Mesendoderm (in vitro differentiated cells): ENCODE results near the gene CCBE1.

Experiments
- DNase-seq: peaks from one replicate; pipeline ENCODE4 v3.0.0; 2013
- H2AK5ac ChIP-seq: 2 replicates; pipeline ENCODE4 v1.6.1; 2013; ENCODE audit warnings: low read length, inconsistent platforms
- H2BK120ac ChIP-seq: 2 replicates; pipeline ENCODE4 v1.6.1; 2013; ENCODE audit warnings: low read depth, mild to moderate bottlenecking, low read length, moderate library complexity, mixed read lengths
- H2BK15ac ChIP-seq: replicated peaks from 2 replicates; pipeline ENCODE4 v1.6.1; 2013; ENCODE audit warnings: low read depth, mild to moderate bottlenecking, moderate library complexity
- H2BK5ac ChIP-seq: 2 replicates; pipeline ENCODE4 v1.6.1; 2013; ENCODE audit warnings: low read length, inconsistent platforms
- H3K18ac ChIP-seq: 2 replicates; pipeline ENCODE4 v1.6.1; 2013; ENCODE audit warnings: mild to moderate bottlenecking, low read length, mixed read lengths
- H3K23ac ChIP-seq: one replicate; pipeline ENCODE4 v1.6.1; 2013; ENCODE audit warnings: low read length
- H3K27ac ChIP-seq: 2 replicates; pipeline ENCODE4 v1.5.1; 2013; ENCODE audit warnings: low read depth, mild to moderate bottlenecking, inconsistent platforms, low read length, moderate library complexity
- H3K27me3 ChIP-seq: 2 replicates; pipeline ENCODE4 v1.6.1; 2013; ENCODE audit warnings: low read length, control low read depth, mild to moderate bottlenecking, inconsistent platforms; ENCODE audit not compliant: insufficient read depth, poor library complexity
- H3K36me3 ChIP-seq: 2 replicates; pipeline ENCODE4 v1.6.1; 2013; ENCODE audit warnings: low read length, inconsistent platforms; ENCODE audit not compliant: control insufficient read depth, insufficient read depth
- H3K4ac ChIP-seq: one replicate; pipeline ENCODE4 v1.6.1; 2013; ENCODE audit warnings: low read depth, mild to moderate bottlenecking, low read length, moderate library complexity
- H3K4me1 ChIP-seq: 2 replicates; pipeline ENCODE4 v1.6.1; 2013; ENCODE audit warnings: low read depth, low read length, inconsistent platforms; ENCODE audit not compliant: control insufficient read depth
- H3K4me2 ChIP-seq: 2 replicates; pipeline ENCODE4 v1.6.1; 2013; ENCODE audit warnings: low read length
- H3K4me3 ChIP-seq: 2 replicates; pipeline ENCODE4 v1.5.1; 2013; ENCODE audit warnings: mild to moderate bottlenecking, low read length
- H3K56ac ChIP-seq: one replicate; pipeline ENCODE4 v1.6.1; 2013; ENCODE audit warnings: low read length
- H3K79me1 ChIP-seq: 2 replicates; pipeline ENCODE4 v1.6.1; 2013; ENCODE audit warnings: low read length, inconsistent platforms
- H3K79me2 ChIP-seq: 2 replicates; pipeline ENCODE4 v1.6.1; 2013; ENCODE audit warnings: mild to moderate bottlenecking, low read length; ENCODE audit not compliant: control insufficient read depth, insufficient read depth
- H3K9ac ChIP-seq: 2 replicates; pipeline ENCODE4 v1.6.1; 2013; ENCODE audit warnings: low read length, inconsistent platforms
- H4K5ac ChIP-seq: one replicate; pipeline ENCODE4 v1.6.1; 2013; ENCODE audit warnings: low read length
- H4K8ac ChIP-seq: one replicate; pipeline ENCODE4 v1.6.1; 2013; ENCODE audit warnings: low read depth, mild to moderate bottlenecking, control low read depth, low read length, moderate library complexity
- WGBS: extraction: QIAGEN DNeasy Blood & Tissue Kit; methylation state at CpG from one replicate; pipeline ENCODE4 v1.1.7; 2013; ENCODE audit warnings: low lambda C conversion rate, missing lambda C conversion rate; ENCODE audit not compliant: insufficient coverage; ENCODE audit errors: extremely low coverage; 5-methylcytosine and 5-hydroxymethylcytosine counted together

CCBE1 gene

DNA sequence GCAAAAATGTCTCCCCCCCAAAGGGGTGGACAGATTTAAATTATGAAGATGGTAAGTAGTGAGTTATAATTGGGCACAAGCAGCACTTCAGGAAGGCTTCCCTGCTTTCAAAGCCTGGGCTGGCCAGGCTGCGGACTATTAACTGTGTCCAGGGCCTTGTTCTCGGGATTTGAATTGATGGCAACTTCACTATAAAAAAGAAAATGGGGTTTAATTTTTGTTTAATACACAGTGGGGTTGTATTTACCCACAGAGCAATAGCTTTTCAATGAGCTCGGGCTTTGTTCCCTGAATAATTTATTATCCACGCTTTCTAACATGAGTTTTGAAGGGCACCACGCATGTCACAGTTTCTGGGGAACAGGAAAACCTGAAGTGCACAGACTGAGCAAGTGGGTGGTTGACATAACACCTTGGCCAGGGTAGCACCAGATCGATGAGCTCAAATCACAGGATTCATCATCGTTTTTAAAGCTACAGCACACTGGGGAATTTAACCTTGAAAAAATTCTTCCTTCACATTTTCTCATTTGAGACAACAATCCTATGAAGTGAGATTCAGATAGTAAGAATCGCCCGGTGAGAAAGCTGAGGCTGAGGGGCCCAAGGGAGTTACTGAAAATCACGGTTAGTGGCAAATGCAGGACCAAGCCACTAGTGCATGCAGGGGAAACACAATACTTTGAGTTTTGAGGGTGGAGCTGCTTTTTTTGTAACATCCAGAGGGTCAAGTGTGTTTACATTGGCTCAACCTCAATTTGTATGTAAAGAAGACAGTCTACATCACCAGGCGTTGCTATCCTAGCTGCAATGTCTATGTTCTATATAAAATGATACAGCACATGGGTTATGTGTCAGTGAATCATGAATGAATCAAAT is 309.3 kb downstream of the CCBE1 start:
- no peak overlapping the region for H3K23ac ChIP-seq
- H2AK5ac ChIP-seq = no peak overlapping the region
- H3K79me2 ChIP-seq = no peaks in the 10 kb centered on the region
- H3K18ac ChIP-seq = no peak overlapping the region
- H3K27me3 ChIP-seq = peaks cover 19% of the 10 kb centered on the region
- no peak overlapping the region for H3K4me2 ChIP-seq
- no peak for DNase-seq
- no peak overlapping the region for H3K4ac ChIP-seq
- no peak overlapping the region for H4K5ac ChIP-seq
- no peak overlapping the region for H3K27ac ChIP-seq
- no peaks in the 10 kb centered on the region for H3K79me1 ChIP-seq
- no CpG with 5 or more reads among the region's 11 CpGs for WGBS
- no peak overlapping the region for H4K8ac ChIP-seq
- peaks cover 2% of the 10 kb centered on the region for H3K4me1 ChIP-seq
- no peak overlapping the region for H3K4me3 ChIP-seq
- H2BK120ac ChIP-seq = no peak overlapping the region
- no peak overlapping the region for H3K9ac ChIP-seq
- H3K36me3 ChIP-seq = no peaks in the 10 kb centered on the region
- H2BK15ac ChIP-seq = no peak overlapping the region
- no peak overlapping the region for H3K56ac ChIP-seq
- H2BK5ac ChIP-seq = no peak overlapping the region

DNA sequence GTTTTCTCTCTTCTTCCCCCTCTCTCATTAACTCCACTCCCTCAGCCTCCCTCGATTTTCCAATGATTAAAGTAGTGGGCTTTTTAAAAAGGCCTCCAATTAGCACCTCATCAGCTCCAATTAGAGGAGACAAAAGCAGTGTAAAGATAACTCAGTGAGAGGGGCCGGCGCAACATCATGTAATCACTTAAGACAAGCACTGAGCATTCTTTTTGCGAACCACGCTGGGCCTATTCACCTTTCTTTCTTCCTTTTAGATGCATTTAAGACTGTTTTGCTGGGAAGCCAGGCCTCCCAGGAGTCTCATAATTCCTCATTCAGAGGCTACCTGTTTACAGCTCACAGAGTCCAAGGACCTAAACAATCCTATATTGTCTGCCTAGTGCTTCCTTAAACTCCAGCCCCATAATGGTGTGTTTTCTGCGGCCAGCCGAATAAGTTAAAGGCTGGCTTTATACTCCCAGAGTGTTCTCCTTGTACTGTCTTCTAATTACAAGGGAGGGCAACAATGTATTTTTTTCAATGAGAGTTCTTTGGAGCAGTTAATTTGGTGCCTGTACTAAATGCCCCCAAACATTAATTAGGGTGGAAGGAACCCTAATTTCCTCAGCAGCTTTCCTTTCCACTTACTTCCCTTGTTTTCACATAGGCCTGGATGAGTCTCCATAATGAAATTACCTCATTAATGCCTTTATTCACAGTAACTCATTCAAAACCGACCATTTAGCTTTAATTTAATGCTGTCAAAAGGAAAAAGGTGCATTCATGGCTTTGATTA is 310.1 kb downstream of the CCBE1 start:
- no peak overlapping the region for H3K4ac ChIP-seq
- no peak overlapping the region for H2AK5ac ChIP-seq
- peaks cover 19% of the 10 kb centered on the region for H3K27me3 ChIP-seq
- no peak overlapping the region for H2BK120ac ChIP-seq
- peaks cover 2% of the 10 kb centered on the region for H3K4me1 ChIP-seq
- H3K36me3 ChIP-seq = no peaks in the 10 kb centered on the region
- H3K79me2 ChIP-seq = no peaks in the 10 kb centered on the region
- no peak overlapping the region for H4K8ac ChIP-seq
- no peak overlapping the region for H3K27ac ChIP-seq
- no peak overlapping the region for H3K4me2 ChIP-seq
- no peak overlapping the region for H3K9ac ChIP-seq
- H3K56ac ChIP-seq = no peak overlapping the region
- H3K79me1 ChIP-seq = no peaks in the 10 kb centered on the region
- no CpG with 5 or more reads among the region's 8 CpGs for WGBS
- H4K5ac ChIP-seq = no peak overlapping the region
- no peak overlapping the region for H3K23ac ChIP-seq
- no peak overlapping the region for H3K18ac ChIP-seq
- peak; percentile 91 for DNase-seq
- H3K4me3 ChIP-seq = no peak overlapping the region
- no peak overlapping the region for H2BK5ac ChIP-seq
- no peak overlapping the region for H2BK15ac ChIP-seq

DNA sequence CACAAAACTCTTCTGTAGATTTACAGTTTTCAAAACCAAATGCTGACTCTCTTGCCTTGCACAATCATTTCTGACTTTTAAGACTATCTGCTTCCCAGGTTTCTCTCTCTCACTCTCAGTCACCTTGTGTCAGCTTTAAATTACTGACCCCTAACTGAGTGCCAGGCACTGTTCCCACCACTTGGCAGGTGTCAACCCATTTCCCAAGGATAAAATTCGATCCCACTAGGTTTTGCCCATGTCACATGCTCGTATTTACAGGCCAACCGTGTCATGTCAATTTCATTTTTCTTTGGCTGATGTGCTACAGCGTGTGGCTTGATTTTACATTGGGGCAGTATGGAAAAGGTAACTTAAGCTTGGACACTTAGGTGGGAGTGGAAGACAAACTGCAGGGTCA is 312.0 kb downstream of the CCBE1 start:
- no peak overlapping the region for H3K27ac ChIP-seq
- H3K4ac ChIP-seq = no peak overlapping the region
- no peak overlapping the region for H3K23ac ChIP-seq
- peaks cover 2% of the 10 kb centered on the region for H3K4me1 ChIP-seq
- DNase-seq = no peak
- H4K8ac ChIP-seq = no peak overlapping the region
- H3K18ac ChIP-seq = no peak overlapping the region
- whole genome bisulfite sequencing = no CpG with 5 or more reads among the region's 4 CpGs
- H3K79me1 ChIP-seq = no peaks in the 10 kb centered on the region
- H3K4me3 ChIP-seq = no peak overlapping the region
- H3K56ac ChIP-seq = no peak overlapping the region
- H2BK15ac ChIP-seq = no peak overlapping the region
- no peak overlapping the region for H4K5ac ChIP-seq
- no peak overlapping the region for H3K4me2 ChIP-seq
- no peak overlapping the region for H2AK5ac ChIP-seq
- H3K27me3 ChIP-seq = peaks cover 19% of the 10 kb centered on the region
- H3K36me3 ChIP-seq = no peaks in the 10 kb centered on the region
- H2BK120ac ChIP-seq = no peak overlapping the region
- no peak overlapping the region for H3K9ac ChIP-seq
- H3K79me2 ChIP-seq = no peaks in the 10 kb centered on the region
- no peak overlapping the region for H2BK5ac ChIP-seq

DNA sequence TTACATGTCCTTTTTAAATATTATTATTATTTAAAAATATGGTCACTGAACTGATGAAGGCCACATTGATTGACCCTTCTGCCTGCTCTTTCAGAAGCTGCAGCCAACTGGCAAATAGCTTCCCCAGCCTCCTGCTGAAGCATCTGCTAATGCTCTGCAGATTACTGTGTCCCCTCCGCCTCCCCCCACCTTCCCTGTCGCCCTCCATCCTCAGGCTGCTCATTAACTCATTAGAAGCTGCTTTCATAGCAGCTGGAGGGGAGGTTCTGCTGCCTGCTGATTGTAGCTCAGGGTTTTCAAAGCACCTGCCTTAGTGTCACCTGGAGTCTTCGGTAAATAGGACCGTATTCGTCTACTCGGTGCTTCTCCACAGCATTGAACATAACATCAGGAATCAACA is 313.4 kb downstream of the CCBE1 start:
- H3K23ac ChIP-seq = no peak overlapping the region
- peaks cover 2% of the 10 kb centered on the region for H3K4me1 ChIP-seq
- H4K5ac ChIP-seq = no peak overlapping the region
- H2BK5ac ChIP-seq = no peak overlapping the region
- H3K79me1 ChIP-seq = no peaks in the 10 kb centered on the region
- no peaks in the 10 kb centered on the region for H3K79me2 ChIP-seq
- H2AK5ac ChIP-seq = no peak overlapping the region
- no peak overlapping the region for H3K4me3 ChIP-seq
- H3K27ac ChIP-seq = no peak overlapping the region
- H3K18ac ChIP-seq = no peak overlapping the region
- no peak overlapping the region for H2BK15ac ChIP-seq
- no peak overlapping the region for H2BK120ac ChIP-seq
- H3K9ac ChIP-seq = no peak overlapping the region
- H3K36me3 ChIP-seq = no peaks in the 10 kb centered on the region
- WGBS = no CpG with 5 or more reads among the region's 6 CpGs
- H3K56ac ChIP-seq = no peak overlapping the region
- no peak overlapping the region for H3K4me2 ChIP-seq
- no peak for DNase-seq
- H3K4ac ChIP-seq = no peak overlapping the region
- no peak overlapping the region for H4K8ac ChIP-seq
- H3K27me3 ChIP-seq = peaks cover 19% of the 10 kb centered on the region

DNA sequence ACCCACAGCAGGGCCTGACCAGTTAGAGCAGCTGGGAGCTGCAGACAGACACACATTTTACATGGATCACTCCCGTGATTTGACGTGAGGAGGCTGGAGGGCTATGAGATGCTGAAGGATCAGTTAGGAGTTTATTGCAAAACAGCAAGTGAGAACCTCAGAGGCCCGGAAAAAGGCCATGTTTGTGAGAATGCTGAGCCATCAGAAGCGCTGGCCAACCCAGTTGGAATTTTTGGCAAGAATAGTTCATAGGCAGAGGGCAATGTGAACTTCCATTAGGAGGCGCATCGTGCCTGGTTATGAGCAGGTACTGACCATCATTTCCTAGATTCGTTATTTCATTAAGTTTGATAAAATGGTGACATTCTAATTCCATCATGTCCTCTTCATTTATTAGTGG is 314.8 kb downstream of the CCBE1 start:
- H3K27me3 ChIP-seq = peaks cover 11% of the 10 kb centered on the region
- no peak overlapping the region for H2BK5ac ChIP-seq
- H3K79me1 ChIP-seq = no peaks in the 10 kb centered on the region
- peaks cover 2% of the 10 kb centered on the region for H3K4me1 ChIP-seq
- no peak for DNase-seq
- WGBS = no CpG with 5 or more reads among the region's 7 CpGs
- H3K9ac ChIP-seq = no peak overlapping the region
- H3K4ac ChIP-seq = no peak overlapping the region
- H3K27ac ChIP-seq = no peak overlapping the region
- H2BK120ac ChIP-seq = no peak overlapping the region
- no peak overlapping the region for H3K18ac ChIP-seq
- H4K5ac ChIP-seq = no peak overlapping the region
- no peak overlapping the region for H3K56ac ChIP-seq
- H3K79me2 ChIP-seq = no peaks in the 10 kb centered on the region
- no peak overlapping the region for H2BK15ac ChIP-seq
- no peak overlapping the region for H3K4me2 ChIP-seq
- H2AK5ac ChIP-seq = no peak overlapping the region
- no peak overlapping the region for H3K23ac ChIP-seq
- H3K4me3 ChIP-seq = no peak overlapping the region
- H4K8ac ChIP-seq = no peak overlapping the region
- no peaks in the 10 kb centered on the region for H3K36me3 ChIP-seq
